HG02798 (cell line): Measurements from ENCODE around the gene NLN.
"Not testable (repeated sequence)": the region's sequence is repeated elsewhere in the genome, so short reads cannot be mapped to it uniquely, and the experiment has no call there.

Experiments
- ATAC-seq: cut with Tn5 transposase; IDR thresholded peaks from one replicate; pipeline ENCODE4 v1.9.1; 2021; ENCODE audit warnings: mild to moderate bottlenecking; ENCODE audit not compliant: unreplicated experiment, poor library complexity

The NLN gene

DNA sequence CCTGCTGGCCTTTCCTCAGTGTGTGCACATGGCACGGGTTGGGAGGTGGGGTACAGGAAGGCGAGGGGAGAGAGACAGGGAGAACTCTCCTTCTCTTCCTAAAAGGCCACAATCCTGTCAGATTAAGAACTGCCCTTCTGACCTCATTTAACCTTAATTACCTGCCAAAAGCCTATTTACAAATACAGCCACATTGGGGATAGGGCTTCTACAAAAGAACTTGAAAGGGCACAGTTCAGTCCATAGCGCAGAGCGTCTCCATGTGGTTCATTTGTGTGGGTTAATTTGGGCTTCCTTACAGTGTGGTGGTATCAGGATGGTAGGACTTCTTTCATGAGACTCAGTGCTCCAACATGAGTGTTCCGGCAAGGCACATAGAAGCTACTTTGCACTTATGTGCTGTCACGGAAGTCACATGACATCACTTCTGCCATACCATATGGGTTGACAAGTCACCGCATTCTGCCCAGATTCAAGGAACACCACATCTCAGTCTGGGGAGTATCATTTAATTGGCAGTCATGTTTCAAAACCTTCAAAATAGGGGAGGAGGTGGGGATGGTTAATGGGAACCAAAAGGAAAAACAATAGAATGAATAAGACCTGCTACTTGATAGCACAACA, 46.8 kb downstream of the NLN start:
- ATAC-seq: no peak

DNA sequence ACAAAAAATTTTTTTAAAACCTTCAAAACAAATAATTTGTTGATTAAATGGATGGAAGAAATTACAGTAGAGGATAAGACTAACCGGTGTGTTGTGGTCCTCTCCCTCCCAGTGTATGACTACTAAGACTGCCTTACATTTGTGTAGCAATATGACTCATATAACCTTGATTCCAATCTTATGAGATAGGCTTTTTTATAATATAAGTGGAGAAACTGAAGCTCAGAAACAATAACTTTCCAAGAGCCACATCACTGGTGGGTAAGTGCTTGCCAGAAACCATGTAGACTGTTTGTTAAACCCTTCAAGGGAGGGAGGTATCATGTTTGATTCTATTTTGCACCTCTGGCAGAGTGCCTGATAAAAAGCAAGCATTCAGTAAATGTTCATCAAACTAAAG, 47.5 kb downstream of the NLN start:
- no peak for ATAC-seq

DNA sequence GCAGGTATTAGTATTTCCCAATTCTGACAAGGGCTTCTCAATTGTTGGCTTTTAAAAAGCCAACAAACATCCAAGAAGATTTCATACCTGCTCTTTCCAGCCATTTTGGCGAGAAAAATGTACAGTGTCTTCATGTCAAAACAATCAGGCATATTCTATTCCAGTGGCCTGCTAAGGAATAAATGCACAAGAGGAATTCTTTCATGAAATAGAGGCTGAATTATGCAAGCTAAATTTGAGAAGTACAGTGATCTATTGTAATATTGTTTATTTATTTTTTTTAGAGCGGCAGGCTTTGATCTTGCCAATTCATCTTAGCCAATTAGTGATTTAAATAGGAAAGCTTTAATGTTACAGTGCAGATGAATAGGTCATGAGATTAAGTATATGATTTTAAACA, 49.3 kb downstream of the NLN start:
- ATAC-seq: no peak

- not testable (repeated sequence) for ATAC-seq
Observed at GRCh38 chr5:65772963-65773362, 51.0 kb downstream of the NLN start.

DNA sequence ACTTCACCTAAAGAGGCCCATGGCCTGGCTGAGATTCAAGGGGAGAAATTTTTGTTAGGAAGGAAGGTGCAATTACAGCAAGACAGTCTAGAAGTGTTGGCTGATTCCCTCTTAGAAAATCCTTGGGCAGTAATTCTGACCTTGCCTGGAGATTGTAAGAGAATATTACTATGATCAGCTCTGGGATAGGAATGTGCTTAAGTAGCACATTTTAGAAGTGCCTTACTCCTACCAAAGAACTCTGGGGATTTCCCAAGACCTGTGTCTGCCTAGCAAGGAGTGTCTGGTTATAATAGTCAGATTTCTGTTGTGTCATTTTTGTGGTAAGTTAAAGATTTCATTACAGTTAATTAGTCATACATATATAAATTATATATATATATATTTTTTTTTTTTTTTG, 52.3 kb downstream of the NLN start:
- ATAC-seq: no peak

DNA sequence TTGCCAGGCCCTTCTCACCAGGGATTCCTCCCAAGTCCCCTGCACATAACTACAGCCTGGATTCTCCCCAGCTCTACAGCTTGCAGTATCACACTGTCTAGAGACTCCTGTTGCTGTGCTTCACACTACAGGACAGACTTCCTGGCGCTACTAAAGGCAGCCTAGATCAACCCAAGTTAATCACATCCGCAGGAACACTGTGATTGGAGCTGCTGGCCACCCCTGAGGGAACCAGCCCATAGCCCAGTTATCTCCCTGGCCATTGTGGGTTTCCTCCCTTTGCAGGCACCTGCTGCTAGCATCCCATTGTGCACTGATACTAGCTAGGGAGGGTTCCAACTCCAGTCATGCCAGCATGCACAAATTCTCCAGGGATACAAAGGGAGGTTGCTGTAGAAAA, 53.5 kb downstream of the NLN start:
- no peak for ATAC-seq

DNA sequence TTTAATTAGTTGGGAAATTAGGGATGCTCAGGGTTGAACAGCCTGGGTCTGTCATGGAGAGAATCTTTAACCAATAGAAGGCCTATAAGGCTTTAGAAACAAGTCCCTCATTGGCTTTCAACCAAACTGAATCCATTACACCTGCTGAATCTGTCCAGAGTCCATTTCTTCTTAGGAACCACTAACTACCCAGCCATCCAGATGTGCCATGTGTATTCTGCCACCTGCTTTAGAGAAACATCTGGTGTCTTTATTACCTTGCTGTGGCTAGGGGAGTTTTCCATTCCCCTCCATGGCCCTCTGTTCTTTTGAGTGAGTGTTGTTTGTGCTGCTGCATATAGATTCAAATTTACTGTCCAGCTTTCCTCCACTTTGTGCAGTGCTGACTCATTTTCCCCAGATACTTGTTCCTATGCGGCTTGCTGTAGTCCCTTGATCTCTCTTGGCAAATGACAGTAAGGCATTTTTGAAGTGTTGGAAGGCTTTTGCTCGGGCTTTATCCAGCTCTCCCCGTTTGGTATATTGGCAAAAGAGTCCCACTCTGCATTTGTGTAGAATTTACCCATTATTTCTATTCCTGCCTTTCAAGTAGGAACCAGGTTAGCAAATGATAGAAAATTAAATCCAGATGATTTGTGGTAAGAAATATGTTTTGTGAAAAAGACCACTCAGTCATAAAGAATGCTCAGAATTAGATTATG, 54.6 kb downstream of the NLN start:
- no peak for ATAC-seq

GRCh38 chr5:65778126-65778525, 56.1 kb downstream of the NLN start:
- ATAC-seq: no peak

GRCh38 chr5:65779643-65780042, 57.6 kb downstream of the NLN start:
- ATAC-seq: no peak

DNA sequence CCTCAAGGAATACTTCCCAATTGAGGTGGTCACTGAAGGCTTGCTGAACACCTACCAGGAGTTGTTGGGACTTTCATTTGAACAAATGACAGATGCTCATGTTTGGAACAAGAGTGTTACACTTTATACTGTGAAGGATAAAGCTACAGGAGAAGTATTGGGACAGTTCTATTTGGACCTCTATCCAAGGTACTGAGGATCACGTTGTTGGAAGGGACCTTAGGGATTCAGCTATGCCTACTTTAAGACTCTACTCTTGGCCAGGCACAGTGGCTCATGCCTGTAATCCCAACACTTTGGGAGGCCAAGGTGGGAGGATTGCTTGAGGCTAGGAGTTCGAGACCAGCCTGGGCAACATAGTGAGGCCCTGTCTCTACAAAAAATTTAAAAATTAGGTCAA, 66.3 kb downstream of the NLN start:
- ATAC-seq: not testable (repeated sequence)

- ATAC-seq: no peak
Observed at GRCh38 chr5:65790371-65791163, 68.6 kb downstream of the NLN start.

- no peak for ATAC-seq
Observed at GRCh38 chr5:65791712-65792673, 70.0 kb downstream of the NLN start.

- ATAC-seq: no peak
Observed at GRCh38 chr5:65796269-65796668, 74.3 kb downstream of the NLN start.

GRCh38 chr5:65796751-65797316, 74.8 kb downstream of the NLN start:
- no peak for ATAC-seq

DNA sequence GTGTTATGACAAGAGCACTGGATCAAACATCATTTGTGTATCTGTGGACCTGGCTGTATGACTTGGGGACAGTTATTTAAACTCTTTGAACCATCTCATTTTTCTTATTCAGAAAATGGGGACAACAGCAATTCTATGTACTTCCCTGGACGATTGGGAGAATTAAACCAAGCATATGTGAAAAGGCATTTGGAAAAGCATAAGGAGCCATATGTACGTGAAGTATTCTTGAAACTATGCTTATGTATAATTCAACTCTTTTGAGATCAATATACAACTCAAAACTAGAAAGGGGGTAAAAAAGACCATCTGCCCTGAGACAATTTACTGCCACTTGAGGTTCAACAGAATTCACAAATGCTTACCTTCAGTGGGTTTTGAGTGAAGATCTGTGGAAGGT, 75.5 kb downstream of the NLN start:
- no peak for ATAC-seq

- ATAC-seq: no peak
Observed at GRCh38 chr5:65799857-65800256, 77.9 kb downstream of the NLN start.

GRCh38 chr5:65800775-65801174, 78.8 kb downstream of the NLN start:
- ATAC-seq: no peak

- ATAC-seq: no peak
Observed at GRCh38 chr5:65801352-65801783, 79.4 kb downstream of the NLN start.

GRCh38 chr5:65802080-65802479, 80.1 kb downstream of the NLN start:
- no peak for ATAC-seq

DNA sequence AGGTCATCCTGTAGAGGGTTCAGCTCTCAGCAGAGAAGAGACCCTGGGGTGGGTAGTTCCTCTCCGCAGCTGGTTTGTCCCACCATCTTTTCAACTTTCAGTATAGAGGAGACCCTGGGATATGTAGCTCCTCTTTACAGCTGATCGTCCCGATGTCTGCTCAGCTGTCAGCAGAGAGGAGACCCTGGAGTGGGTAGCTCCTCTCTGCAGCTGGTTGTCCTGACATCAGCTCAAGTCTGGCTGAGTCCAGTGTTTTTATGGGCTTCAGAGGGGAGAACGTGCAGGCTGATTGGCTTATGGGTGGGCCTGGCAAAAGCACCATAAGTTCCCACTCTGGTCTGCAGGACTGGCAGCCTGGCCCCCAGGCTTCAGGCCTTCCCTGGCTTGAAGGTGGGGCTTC, 80.8 kb downstream of the NLN start:
- ATAC-seq: no peak
